ENCODE results near the gene FGFBP2. TPM values are rescaled to one million over a fixed set of nuclear protein-coding genes. Genes with fewer than 3 reads are reported as not detected.

The FGFBP2 gene
- total and polyA plus RNA-seq, 5 experiments from 2014 or later, result 6.0 to 118 (median 13.3) TPM

DNA sequence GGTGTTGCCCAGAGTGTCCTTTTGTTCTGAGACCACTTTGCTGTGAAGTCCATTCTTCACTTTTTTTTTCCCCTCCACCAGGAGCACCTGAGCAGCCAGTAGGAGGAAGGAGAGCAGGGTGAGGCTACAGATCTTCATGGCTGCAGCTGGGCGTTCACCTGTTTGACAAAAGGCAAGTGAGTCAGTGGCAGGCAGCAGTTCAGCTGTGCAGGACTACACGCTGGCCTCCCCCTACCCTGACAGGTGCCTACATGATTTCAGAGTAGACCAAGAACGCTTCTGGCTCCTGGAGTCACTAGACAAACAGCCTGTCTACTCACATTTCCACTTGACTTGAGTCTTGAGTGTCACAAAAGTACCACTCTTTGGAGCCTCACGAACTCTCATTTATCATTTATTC lies 26.5 kb downstream of the FGFBP2 start:
- H3K27me3 Mint-ChIP-seq, result peaks cover 0 to 14% (median 12%) of the 10 kb centered on the region in 5 donors
- no peaks in the 10 kb centered on the region for H3K9me3 Mint-ChIP-seq
- POLR2A ChIA-PET, result no interaction called here
- ATAC-seq (no peak), DNase-seq (no peak)
- no peaks in the 10 kb centered on the region for H3K4me1 Mint-ChIP-seq
- no peaks in the 10 kb centered on the region for H3K36me3 Mint-ChIP-seq
- H3K27ac Mint-ChIP-seq, result no peak overlapping the region
- no peak overlapping the region for H3K4me3 Mint-ChIP-seq

DNA sequence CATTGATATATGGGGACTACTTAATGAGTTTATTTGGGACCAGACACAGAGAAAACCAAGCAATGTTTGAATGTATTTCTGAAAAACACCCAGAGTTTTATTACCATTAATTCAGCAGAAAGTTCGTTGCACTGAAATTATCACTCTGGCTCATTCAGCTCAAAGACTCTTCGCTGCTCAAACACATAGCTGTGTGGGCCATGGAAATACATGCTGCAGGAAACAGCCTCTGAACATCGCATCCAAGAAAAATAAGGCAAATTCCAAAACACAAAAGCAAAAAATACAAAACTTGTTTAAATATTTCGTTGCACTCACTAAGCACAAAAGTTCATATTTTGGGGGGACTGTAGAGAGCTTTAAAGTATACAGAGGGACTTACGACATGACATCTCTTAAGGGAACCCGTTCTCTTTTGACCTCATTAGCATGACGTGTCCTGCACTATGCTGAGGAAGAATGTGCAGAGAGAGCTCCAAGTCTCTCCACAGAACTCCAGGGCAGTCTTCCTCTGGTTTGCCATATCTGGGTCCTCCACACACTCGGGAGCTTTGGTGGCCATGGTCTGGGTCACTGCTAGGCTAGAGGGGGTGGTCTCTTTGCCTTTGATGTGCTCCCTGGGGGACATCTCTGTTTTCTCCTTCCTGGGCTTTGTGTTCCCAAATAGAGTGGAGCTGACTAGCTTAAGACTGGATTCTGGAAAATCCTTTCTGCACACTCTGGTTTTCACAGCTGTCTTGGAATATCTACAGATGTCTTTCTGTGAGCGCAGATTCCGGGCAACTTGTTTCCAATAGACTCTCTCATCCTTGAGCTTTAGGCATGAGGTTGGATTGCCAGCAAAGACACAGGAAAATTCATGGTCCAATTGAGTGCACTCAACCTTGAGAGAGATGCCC lies 27.2 kb downstream of the FGFBP2 start:
- H3K27ac Mint-ChIP-seq, result no peak overlapping the region
- no peaks in the 10 kb centered on the region for H3K9me3 Mint-ChIP-seq
- peaks cover 0 to 14% (median 11%) of the 10 kb centered on the region in 5 donors for H3K27me3 Mint-ChIP-seq
- H3K4me1 Mint-ChIP-seq, result peaks cover 0 to 2% (median under 1%) of the 10 kb centered on the region in 4 donors
- H3K36me3 Mint-ChIP-seq, result no peaks in the 10 kb centered on the region
- ATAC-seq (no peak), DNase-seq (no peak)
- POLR2A ChIA-PET, result no interaction called here
- no peak overlapping the region for H3K4me3 Mint-ChIP-seq

DNA sequence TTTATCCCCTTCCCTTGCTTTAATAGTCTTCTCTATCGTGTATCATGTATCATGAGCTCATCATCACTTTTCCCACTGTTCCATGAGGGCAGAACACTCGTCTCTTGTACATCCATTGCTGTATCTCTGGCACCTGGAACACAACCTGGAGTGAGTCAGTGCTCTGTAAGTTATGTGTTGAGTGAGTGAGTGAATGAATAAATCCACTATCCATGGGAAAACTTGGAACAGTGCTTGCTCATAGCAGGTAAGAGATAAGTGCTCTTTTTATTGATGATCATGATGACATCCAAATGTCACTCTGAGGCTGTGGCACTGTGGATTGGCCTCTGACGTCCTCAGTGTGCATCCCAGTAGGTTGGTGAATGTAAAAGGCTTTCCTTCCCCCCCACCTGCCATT lies 28.7 kb downstream of the FGFBP2 start:
- DNase-seq (no peak), ATAC-seq (no peak)
- POLR2A ChIA-PET, result no interaction called here
- no peaks in the 10 kb centered on the region for H3K9me3 Mint-ChIP-seq
- peaks cover 0 to 6% (median 3%) of the 10 kb centered on the region in 4 donors for H3K4me1 Mint-ChIP-seq
- no peaks in the 10 kb centered on the region for H3K36me3 Mint-ChIP-seq
- peaks cover 0 to 11% (median 4%) of the 10 kb centered on the region in 5 donors for H3K27me3 Mint-ChIP-seq
- H3K27ac Mint-ChIP-seq, result no peak overlapping the region
- H3K4me3 Mint-ChIP-seq, result no peak overlapping the region

DNA sequence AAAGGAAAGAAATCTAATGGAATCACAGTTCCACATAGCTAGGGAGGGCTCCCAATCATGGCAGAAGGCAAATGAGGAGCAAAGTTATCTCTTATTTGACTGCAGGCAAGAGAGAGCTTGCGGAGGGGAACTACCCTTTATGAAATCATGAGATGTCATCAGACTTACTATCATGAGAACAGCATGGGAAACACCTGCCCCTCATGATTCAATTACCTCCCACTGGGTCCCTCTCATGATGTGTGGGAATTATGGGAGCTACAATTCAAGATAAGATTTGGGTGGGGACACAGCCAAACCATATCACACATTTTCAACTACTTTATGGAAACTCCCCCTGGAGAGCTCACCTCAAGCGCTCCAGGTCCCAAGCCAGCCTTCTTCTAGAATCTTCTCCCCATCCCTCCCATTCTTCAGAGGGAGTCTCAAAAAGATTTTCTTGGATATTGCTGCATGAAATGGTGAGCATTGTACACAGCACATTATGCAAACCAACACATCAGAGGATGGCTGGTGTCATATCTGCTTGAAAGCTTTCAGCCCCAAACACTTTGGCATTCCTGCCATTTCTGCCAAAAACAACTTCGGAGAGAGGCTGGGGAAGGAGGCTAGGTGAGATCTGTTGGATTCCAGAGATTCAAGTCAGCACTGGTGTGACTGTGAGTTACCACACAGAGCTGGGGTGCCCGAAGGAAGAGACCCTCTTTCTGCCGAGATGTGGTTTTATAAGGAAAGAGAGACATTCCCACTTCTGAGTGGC lies 31.3 kb downstream of the FGFBP2 start:
- Mint-ChIP-seq H3K9me3 (no peaks in the 10 kb centered on the region), H3K27ac (no peak overlapping the region), H3K27me3 (peaks cover 0 to 8% (median 4%) of the 10 kb centered on the region in 5 donors), H3K4me1 (peaks cover 0 to 6% (median 3%) of the 10 kb centered on the region in 4 donors), H3K36me3 (no peaks in the 10 kb centered on the region), H3K4me3 (no peak overlapping the region)
- POLR2A ChIA-PET, result no interaction called here
- ATAC-seq (no peak), DNase-seq (no peak)

DNA sequence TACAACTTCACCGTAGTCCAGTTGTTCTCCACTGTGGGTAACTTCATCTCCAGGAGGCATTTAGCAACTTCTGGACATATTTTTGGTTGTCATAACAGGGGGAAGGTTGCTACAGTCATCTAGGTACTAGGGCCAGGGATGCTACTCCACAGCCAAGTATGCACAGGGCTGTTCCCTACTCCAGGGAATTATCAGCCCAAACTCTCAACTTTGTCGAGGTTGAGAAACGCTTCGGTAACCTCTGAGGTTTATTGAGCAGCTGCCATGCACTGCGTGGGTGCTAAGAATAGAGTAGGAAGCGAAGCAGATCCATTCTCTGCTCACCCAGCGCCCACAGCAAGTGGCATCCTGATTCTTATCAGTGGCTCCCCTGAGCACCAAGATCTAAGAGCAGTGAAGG lies 32.7 kb downstream of the FGFBP2 start:
- H3K4me1 Mint-ChIP-seq, result peaks cover 0 to 6% (median 3%) of the 10 kb centered on the region in 4 donors
- POLR2A ChIA-PET, result no interaction called here

GRCh38 chr4:15929540-15929939 lies 33.4 kb downstream of the FGFBP2 start:
- peaks cover 0 to 6% (median 3%) of the 10 kb centered on the region in 4 donors for H3K4me1 Mint-ChIP-seq

More for the DNA sequence above, 32.7 kb downstream of the FGFBP2 start:
- H3K27ac Mint-ChIP-seq, result no peak overlapping the region
- H3K36me3 Mint-ChIP-seq, result no peaks in the 10 kb centered on the region
- H3K9me3 Mint-ChIP-seq, result no peaks in the 10 kb centered on the region
- ATAC-seq, result no peak
- DNase-seq, result no peak
- peaks cover 0 to 7% (median 4%) of the 10 kb centered on the region in 5 donors for H3K27me3 Mint-ChIP-seq
- H3K4me3 Mint-ChIP-seq, result no peak overlapping the region

GRCh38 chr4:15928883-15929282 lies 34.1 kb downstream of the FGFBP2 start:
- Mint-ChIP-seq H3K9me3 (no peaks in the 10 kb centered on the region), H3K4me1 (peaks cover 0 to 6% (median 3%) of the 10 kb centered on the region in 4 donors), H3K27ac (no peak overlapping the region), H3K4me3 (no peak overlapping the region), H3K36me3 (no peaks in the 10 kb centered on the region), H3K27me3 (peaks cover 0 to 5% (median 0%) of the 10 kb centered on the region in 5 donors)
- POLR2A ChIA-PET, result no interaction called here
- no peak for ATAC-seq
- DNase-seq, result no peak

More at GRCh38 chr4:15929540-15929939, 33.4 kb downstream of the FGFBP2 start:
- no peak overlapping the region for H3K27ac Mint-ChIP-seq
- DNase-seq, result no peak
- ATAC-seq, result no peak
- POLR2A ChIA-PET, result no interaction called here
- H3K27me3 Mint-ChIP-seq, result peaks cover 0 to 5% (median under 1%) of the 10 kb centered on the region in 5 donors
- no peak overlapping the region for H3K4me3 Mint-ChIP-seq
- H3K9me3 Mint-ChIP-seq, result no peaks in the 10 kb centered on the region
- no peaks in the 10 kb centered on the region for H3K36me3 Mint-ChIP-seq

- no peak for DNase-seq
- Mint-ChIP-seq H3K27me3 (peaks cover 0 to 3% (median 0%) of the 10 kb centered on the region in 5 donors), H3K9me3 (no peaks in the 10 kb centered on the region), H3K27ac (no peak overlapping the region), H3K4me1 (peaks cover 0 to 6% (median 3%) of the 10 kb centered on the region in 4 donors), H3K36me3 (no peaks in the 10 kb centered on the region), H3K4me3 (no peak overlapping the region)
- POLR2A ChIA-PET, result no interaction called here
- no peak for ATAC-seq
These were observed 36.5 kb downstream of the FGFBP2 start for GRCh38 chr4:15926486-15926885.

DNA sequence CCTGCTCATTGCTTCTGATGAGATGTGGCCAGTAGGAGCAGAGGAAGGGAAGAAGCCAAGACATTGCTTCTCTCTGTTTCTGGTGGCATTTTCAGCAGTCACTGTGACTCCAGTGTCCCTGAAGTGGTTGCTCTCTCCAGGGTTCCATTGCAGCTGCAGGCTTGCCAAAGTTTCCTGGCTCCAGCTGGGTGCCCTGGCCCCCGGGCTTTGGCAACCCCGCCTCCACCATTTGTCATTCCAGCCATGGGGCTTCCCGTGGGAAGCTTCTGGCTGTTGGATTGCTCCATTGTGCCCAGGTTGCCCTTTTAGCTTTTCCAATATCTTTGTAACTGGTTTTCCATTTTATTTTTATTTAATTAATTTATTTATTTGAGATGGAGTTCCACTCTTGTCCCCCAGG lies 37.1 kb downstream of the FGFBP2 start:
- Mint-ChIP-seq H3K9me3 (no peaks in the 10 kb centered on the region), H3K27ac (no peak overlapping the region), H3K36me3 (no peaks in the 10 kb centered on the region), H3K4me3 (no peak overlapping the region), H3K4me1 (peaks cover 0 to 5% (median 2%) of the 10 kb centered on the region in 4 donors), H3K27me3 (peaks cover 0 to 3% (median 0%) of the 10 kb centered on the region in 5 donors)
- DNase-seq (no peak), ATAC-seq (no peak)
- POLR2A ChIA-PET, result no interaction called here

- Mint-ChIP-seq H3K9me3 (peaks cover 0 to 2% (median 0%) of the 10 kb centered on the region in 9 donors), H3K4me3 (no peak overlapping the region), H3K27ac (no peak overlapping the region), H3K36me3 (no peaks in the 10 kb centered on the region), H3K4me1 (no peaks in the 10 kb centered on the region), H3K27me3 (peaks cover 5 to 19% (median 12%) of the 10 kb centered on the region in 5 donors)
- ATAC-seq (no peak), DNase-seq (no peak)
- POLR2A ChIA-PET, result no interaction called here
These were observed 41.4 kb downstream of the FGFBP2 start for GRCh38 chr4:15921592-15921932.

GRCh38 chr4:15920723-15921591 lies 42.0 kb downstream of the FGFBP2 start:
- no peak overlapping the region for H3K27ac Mint-ChIP-seq
- POLR2A ChIA-PET, result no interaction called here
- peaks cover 0 to 2% (median 1%) of the 10 kb centered on the region in 3 donors for H3K36me3 Mint-ChIP-seq
- DNase-seq (no peak), ATAC-seq (no peak)
- no peak overlapping the region for H3K4me3 Mint-ChIP-seq
- H3K9me3 Mint-ChIP-seq, result peaks cover 0 to 5% (median 2%) of the 10 kb centered on the region in 9 donors
- peaks cover 5 to 19% (median 12%) of the 10 kb centered on the region in 5 donors for H3K27me3 Mint-ChIP-seq
- no peaks in the 10 kb centered on the region for H3K4me1 Mint-ChIP-seq

GRCh38 chr4:15918484-15919129 lies 44.4 kb downstream of the FGFBP2 start:
- POLR2A ChIA-PET, result no interaction called here
- Mint-ChIP-seq H3K27ac (no peak overlapping the region), H3K36me3 (peaks cover 0 to 6% (median 2%) of the 10 kb centered on the region in 3 donors), H3K4me3 (no peak overlapping the region), H3K4me1 (peaks cover 0 to 1% (median 0%) of the 10 kb centered on the region in 4 donors), H3K9me3 (peaks cover 0 to 8% (median 4%) of the 10 kb centered on the region in 9 donors), H3K27me3 (peaks cover 5 to 19% (median 12%) of the 10 kb centered on the region in 5 donors)
- ATAC-seq (no peak), DNase-seq (no peak)

Measured in naive thymus-derived CD8-positive, alpha-beta T cell (primary cell).